Measurements from ENCODE around the gene NIN. TPM values are rescaled to one million over a fixed set of nuclear protein-coding genes. Genes with fewer than 3 reads are reported as not detected.
A peak's percentile ranks its signal among the peaks of the same experiment; 100 is the strongest.

NIN gene
- total and polyA plus RNA-seq, 2 of the 4 experiments (the other 2 are of a cell fraction), result 15.2 to 98.4 TPM

GRCh38 chr14:50773632-50774541 is 57.1 kb downstream of the NIN start:
- Histone ChIP-seq H3K27me3 (ENCODE audit: control insufficient read depth, insufficient read depth, low read length) (no peaks in the 10 kb centered on the region), H4K5ac (ENCODE audit: low read depth, low read length) (no peak overlapping the region), H3K9ac (ENCODE audit: low read depth, low read length) (no peak overlapping the region), H4K20me1 (ENCODE audit: insufficient read depth, low read length) (no peaks in the 10 kb centered on the region), H3K9me1 (ENCODE audit: insufficient read depth, low read length) (peaks cover 15% of the 10 kb centered on the region), H4K91ac (ENCODE audit: insufficient read depth, low read depth, low read length) (peak overlapping the region; percentile 37; the same call in 1 of the 2 replicates), H2AK9ac (replicated peaks; ENCODE audit: low read depth, low read length, poor library complexity) (no peak overlapping the region), H3K23ac (ENCODE audit: low read depth, low read length) (peak overlapping the region; percentile 92; the same call in 1 of the 2 replicates), H3K14ac (replicated peaks; ENCODE audit: low read depth, low read length) (peak overlapping the region; percentile 67; the same call in 1 of the 2 replicates), H2AFZ (replicated peaks; ENCODE audit: low read length, poor library complexity) (no peak overlapping the region), H2BK120ac (ENCODE audit: low read depth, low read length) (peak overlapping the region; percentile 98), H3K27ac (ENCODE audit: insufficient read depth, low read length) (no peak overlapping the region), H4K8ac (ENCODE audit: low read depth in 2 of 2, low read length in 2 of 2) (peak overlapping the region; percentile 22 to 73; a peak in 2 of 4 replicates), H2BK15ac (ENCODE audit: low read depth, low read length) (peak overlapping the region; percentile 93; the same call in 2 of the 3 replicates), H2BK20ac (ENCODE audit: low read depth, low read length) (peak overlapping the region; percentile 97; the same call in 1 of the 2 replicates), H2BK5ac (ENCODE audit: low read depth, low read length, poor library complexity, severe bottlenecking) (peak overlapping the region; percentile 28), H3K9me3 (ENCODE audit: control insufficient read depth, insufficient read depth, low read length) (no peaks in the 10 kb centered on the region), H3K79me1 (ENCODE audit: low read depth in 1 of 2, low read length in 2 of 2) (peaks cover 6 to 35% of the 10 kb centered on the region in 2 experiments), H3K4ac (ENCODE audit: low read depth, low read length) (peak overlapping the region; percentile 97; the same call in 1 of the 2 replicates), H3K4me1 (ENCODE audit: control insufficient read depth, insufficient read depth, low read length) (peaks cover 16% of the 10 kb centered on the region), H3K4me3 (ENCODE audit: insufficient read depth, low read depth, low read length) (no peak overlapping the region), H3K4me2 (ENCODE audit: low read depth, low read length) (no peak overlapping the region), H3K18ac (ENCODE audit: low read depth, low read length) (no peak overlapping the region), H3K56ac (ENCODE audit: extremely low read depth, insufficient read depth, low read length) (no peak overlapping the region), H2AK5ac (ENCODE audit: low read depth, low read length) (peak overlapping the region; percentile 30; the same call in 1 of the 2 replicates), H3K36me3 (ENCODE audit: control insufficient read depth, insufficient read depth, low read length) (peaks cover 30% of the 10 kb centered on the region)
- DNase-seq (peak; percentile 50), ATAC-seq (ENCODE audit: low read depth) (peak; percentile 69)
- WGBS, 2 experiments (ENCODE audit: extremely low coverage in 2 of 2, insufficient read length in 1 of 2), result no CpG with 5 or more reads among the region's 7 CpGs
- dilution Hi-C loops (cut with HindIII; ENCODE audit: low sequenced_read_pairs, unreplicated experiment) (no loop called here), intact Hi-C loops (cut with micrococcal nuclease) (loop anchor here (1.0 to 2.0 kb wide), 4 partner anchors 105 to 231 kb away; partner anchors contain the start of gene SAV1), in situ Hi-C loops (cut with MboI; ENCODE audit: low sequenced_read_pairs) (no loop called here)
- TF ChIP-seq MXI1 (IDR thresholded peaks at IDR 0.05; ENCODE audit: borderline replicate concordance, low read depth, low read length), result no peak
- no peak for TF ChIP-seq CEBPB (IDR thresholded peaks at IDR 0.05; ENCODE audit: low read depth, low read length)
- TF ChIP-seq RCOR1 (IDR thresholded peaks at IDR 0.05; ENCODE audit: insufficient replicate concordance, low read length), result no peak
- no peak for TF ChIP-seq POLR2A (IDR thresholded peaks at IDR 0.05; ENCODE audit: low read depth, low read length)
- TF ChIP-seq SMC3 (IDR thresholded peaks at IDR 0.05; ENCODE audit: low read depth, low read length), result peak; percentile 67
- peak; percentile 83 for TF ChIP-seq RAD21 (IDR thresholded peaks at IDR 0.05; ENCODE audit: low read length)
- TF ChIP-seq MAZ (IDR thresholded peaks at IDR 0.05; ENCODE audit: borderline replicate concordance, low read depth, low read length), result no peak
- no peak for TF ChIP-seq BHLHE40 (IDR thresholded peaks at IDR 0.05; ENCODE audit: low read depth, low read length)
- no peak for TF ChIP-seq RFX5 (IDR thresholded peaks at IDR 0.05; ENCODE audit: low read depth, low read length)
- no peak for TF ChIP-seq MAFK (IDR thresholded peaks at IDR 0.05; ENCODE audit: low read depth, low read length)
- peak; percentile 85 for TF ChIP-seq CTCF (conservative IDR thresholded peaks at IDR 0.05; ENCODE audit: low read depth, low read length)
- ChIA-PET POLR2A (ENCODE audit: unreplicated experiment) (interaction anchor here (0.6 kb wide), 1 partner anchor 214 kb away, joined by 3 read pairs; the partner anchor contains the start of gene ATL1), CTCF (interaction anchor here (0.6 to 3.2 kb wide), 12 partner anchors 9 to 231 kb away, joined by 3 to 13 read pairs (median 4); partner anchors contain the start of gene SAV1)
- BruUV-seq (replicated peaks), result no TSS peak
